ENCODE data around the gene PPM1H.

PPM1H gene

GRCh38 chr12:62724947-62725451, 210.0 kb downstream of the PPM1H start:
- TF ChIP-seq CTCF (IDR thresholded peaks at IDR 0.05; ENCODE audit: low read depth, low read length) (no peak), MYC (IDR thresholded peaks at IDR 0.05; ENCODE audit: low read depth, low read length) (no peak), POLR2A (IDR thresholded peaks at IDR 0.05; ENCODE audit: extremely low read depth, insufficient read length) (no peak)
- TF ChIP-seq, protein P1, sequence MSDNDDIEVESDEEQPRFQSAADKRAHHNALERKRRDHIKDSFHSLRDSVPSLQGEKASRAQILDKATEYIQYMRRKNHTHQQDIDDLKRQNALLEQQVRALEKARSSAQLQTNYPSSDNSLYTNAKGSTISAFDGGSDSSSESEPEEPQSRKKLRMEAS (IDR thresholded peaks at IDR 0.05; ENCODE audit: low read depth, low read length) = no peak
- H3K4me3 ChIP-seq (ENCODE audit: low read depth, low read length) = no peak overlapping the region
- peak; percentile 73 for DNase-seq (ENCODE audit: low read depth)

- TF ChIP-seq POLR2A (IDR thresholded peaks at IDR 0.05; ENCODE audit: extremely low read depth, insufficient read length) (no peak), MYC (IDR thresholded peaks at IDR 0.05; ENCODE audit: low read depth, low read length) (no peak), CTCF (IDR thresholded peaks at IDR 0.05; ENCODE audit: low read depth, low read length) (no peak)
- TF ChIP-seq, protein P1 (IDR thresholded peaks at IDR 0.05; ENCODE audit: low read depth, low read length) = no peak
- no peak overlapping the region for H3K4me3 ChIP-seq (ENCODE audit: low read depth, low read length)
- no peak for DNase-seq (ENCODE audit: low read depth)
Measured at GRCh38 chr12:62724285-62724684, 210.7 kb downstream of the PPM1H start.

DNA sequence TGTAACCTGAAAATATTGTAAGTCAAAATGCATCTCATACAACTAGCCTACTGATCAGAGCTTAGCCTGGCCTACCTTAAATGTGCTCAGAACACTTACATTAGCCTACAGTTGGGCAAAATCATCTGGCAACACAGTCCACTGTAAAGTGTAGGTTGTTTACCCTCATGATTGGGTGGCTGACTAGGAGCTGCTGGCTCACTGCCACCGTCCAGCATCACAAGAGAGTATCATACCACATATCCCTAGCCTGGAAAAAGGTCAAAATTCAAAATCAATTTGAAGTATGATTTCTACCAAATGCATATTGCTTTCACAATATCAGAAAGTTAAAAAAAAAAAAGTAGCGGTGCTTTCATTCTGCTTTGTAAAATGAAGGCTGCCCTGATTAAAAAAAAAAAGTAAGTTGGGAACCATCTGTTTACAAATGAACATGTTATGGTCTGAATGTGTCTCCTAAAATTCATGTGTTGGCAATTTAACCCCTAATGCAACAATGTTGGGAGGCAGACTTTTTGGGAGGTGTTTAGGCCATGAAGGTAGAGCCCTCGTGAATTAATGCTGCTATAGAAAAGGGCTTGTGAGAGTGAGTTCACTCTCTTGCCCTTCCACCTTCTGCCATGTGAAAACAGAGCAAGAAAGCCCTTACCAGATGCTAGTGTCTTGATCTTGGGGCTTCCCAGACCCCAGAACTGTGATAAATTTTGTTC, 211.8 kb downstream of the PPM1H start:
- H3K4me3 ChIP-seq (ENCODE audit: low read depth, low read length) = no peak overlapping the region
- no peak for TF ChIP-seq CTCF (IDR thresholded peaks at IDR 0.05; ENCODE audit: low read depth, low read length)
- TF ChIP-seq, protein P1 (IDR thresholded peaks at IDR 0.05; ENCODE audit: low read depth, low read length) = no peak
- TF ChIP-seq MYC (IDR thresholded peaks at IDR 0.05; ENCODE audit: low read depth, low read length) = no peak
- TF ChIP-seq POLR2A (IDR thresholded peaks at IDR 0.05; ENCODE audit: extremely low read depth, insufficient read length) = no peak
- no peak for DNase-seq (ENCODE audit: low read depth)

DNA sequence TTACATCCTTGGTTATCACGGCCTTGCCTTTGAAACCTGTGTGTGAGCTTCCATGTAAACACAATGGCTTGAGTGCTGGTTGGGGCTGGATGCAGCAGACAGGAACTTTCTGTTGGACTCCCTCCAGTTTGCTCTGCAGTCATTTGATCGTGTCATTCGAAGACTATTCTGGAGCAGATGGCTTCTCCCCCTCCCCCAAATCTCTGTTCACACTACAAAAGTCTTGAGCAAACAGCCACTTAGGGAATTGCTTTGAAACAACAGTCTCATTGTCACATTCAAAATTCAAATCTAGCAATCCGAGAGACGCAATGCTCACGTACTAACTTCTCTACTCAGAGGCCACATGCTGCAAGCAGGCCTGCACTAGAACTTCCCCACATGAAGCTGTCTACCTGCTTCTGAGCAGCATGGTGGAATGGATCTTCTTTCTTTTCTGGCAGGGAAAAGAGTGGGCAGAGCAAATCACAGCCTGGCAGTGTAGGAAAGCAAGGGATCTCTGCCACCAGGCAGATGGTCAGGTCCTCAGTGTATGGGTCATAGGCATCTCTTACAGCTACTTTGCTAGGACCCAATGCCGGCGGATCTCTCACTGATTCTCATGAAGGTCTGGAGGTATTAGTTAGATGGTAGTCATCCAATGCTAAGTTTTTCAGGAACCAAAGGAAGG, 214.2 kb downstream of the PPM1H start:
- TF ChIP-seq, protein P1 (IDR thresholded peaks at IDR 0.05; ENCODE audit: low read depth, low read length) = no peak
- no peak for TF ChIP-seq MYC (IDR thresholded peaks at IDR 0.05; ENCODE audit: low read depth, low read length)
- no peak for TF ChIP-seq CTCF (IDR thresholded peaks at IDR 0.05; ENCODE audit: low read depth, low read length)
- DNase-seq (ENCODE audit: low read depth) = no peak
- H3K4me3 ChIP-seq (ENCODE audit: low read depth, low read length) = no peak overlapping the region

- DNase-seq (ENCODE audit: low read depth) = no peak
- TF ChIP-seq MYC (IDR thresholded peaks at IDR 0.05; ENCODE audit: low read depth, low read length) (no peak), POLR2A (IDR thresholded peaks at IDR 0.05; ENCODE audit: extremely low read depth, insufficient read length) (no peak), CTCF (IDR thresholded peaks at IDR 0.05; ENCODE audit: low read depth, low read length) (no peak)
- TF ChIP-seq, protein P1 (IDR thresholded peaks at IDR 0.05; ENCODE audit: low read depth, low read length) = no peak
- H3K4me3 ChIP-seq (ENCODE audit: low read depth, low read length) = no peak overlapping the region
Measured at GRCh38 chr12:62720025-62720424, 214.9 kb downstream of the PPM1H start.
